ENCODE measurements around the gene CD63. TPM values are rescaled to one million over a fixed set of nuclear protein-coding genes. Genes with fewer than 3 reads are reported as not detected.

Gene CD63
- total RNA-seq, 1 experiment from 2014 or later, result 581 TPM

GRCh38 chr12:55725556-55725955 is 3.3 kb downstream of the CD63 start:
- Mint-ChIP-seq H3K27me3 (ENCODE audit: low read depth) (no peaks in the 10 kb centered on the region; the same call in 1 of the 2 replicates), H3K4me1 (peaks cover 29 to 39% of the 10 kb centered on the region in 2 experiments), H3K9me3 (no peaks in the 10 kb centered on the region; a peak in 1 of 5 replicates), H3K36me3 (ENCODE audit: insufficient read depth in 1 of 3, low read depth in 3 of 3) (peaks cover 21 to 46% (median 46%) of the 10 kb centered on the region in 3 experiments; a peak in 6 of 7 replicates), H3K27ac (peak overlapping the region in 1 of 3 experiments; percentile 62; a peak in 1 of 7 replicates), H3K4me3 (no peak overlapping the region)
- no peak overlapping the region for H3T11ph ChIP-seq (ENCODE audit: low read length)
- no peak overlapping the region for H2BK20ac ChIP-seq (ENCODE audit: low read depth, low read length, poor library complexity, severe bottlenecking)
- H4K8ac ChIP-seq (replicated peaks; ENCODE audit: insufficient read length, low read depth, low read length), result no peak overlapping the region
- no peaks in the 10 kb centered on the region for H4K20me1 ChIP-seq (ENCODE audit: control insufficient read depth, insufficient read depth, insufficient read length)
- H2BK15ac ChIP-seq (ENCODE audit: low read depth, low read length), result no peak overlapping the region
- no peak for TF ChIP-seq CTCF (conservative IDR thresholded peaks at IDR 0.05)
- no peak overlapping the region for H2BK12ac ChIP-seq (ENCODE audit: insufficient read length, low read depth, low read length)
- H2BK120ac ChIP-seq (ENCODE audit: low read depth, low read length, poor library complexity, severe bottlenecking), result no peak overlapping the region
- no peak overlapping the region for H3K18ac ChIP-seq (ENCODE audit: insufficient read length, low read depth, low read length)
- H3K4me2 ChIP-seq (ENCODE audit: insufficient read depth, insufficient read length, low read length), result no peak overlapping the region
- no peaks in the 10 kb centered on the region for H3K9me3 ChIP-seq (ENCODE audit: control insufficient read depth, low read depth, low read length)
- no peak overlapping the region for H3K23ac ChIP-seq (ENCODE audit: insufficient read length, low read depth, low read length)
- whole genome bisulfite sequencing (ENCODE audit: extremely low coverage, insufficient read length, low lambda C conversion rate), result no CpG with 5 or more reads among the region's 3 CpGs
- no peak overlapping the region for H3K14ac ChIP-seq (ENCODE audit: insufficient read depth, low read length)
- H3K79me2 ChIP-seq (ENCODE audit: insufficient read depth, low read length), result peaks cover 7% of the 10 kb centered on the region; the same call in 1 of the 2 replicates
- H3K23me2 ChIP-seq (ENCODE audit: insufficient read length, low read depth, low read length, poor library complexity, severe bottlenecking), result peaks cover 14% of the 10 kb centered on the region
- no peaks in the 10 kb centered on the region for H3K27me3 ChIP-seq (ENCODE audit: insufficient read depth, low read length)
- no peak overlapping the region for H4K91ac ChIP-seq (ENCODE audit: insufficient read length, low read depth, low read length)
- no peak overlapping the region for H3K27ac ChIP-seq (ENCODE audit: insufficient read length, low read depth, low read length)
- no peak overlapping the region for H4K5ac ChIP-seq (ENCODE audit: insufficient read length, low read depth, low read length)
- no peak overlapping the region for H2AK5ac ChIP-seq (ENCODE audit: insufficient read length, low read length)
- H3K4me1 ChIP-seq (ENCODE audit: insufficient read depth, low read length), result peaks cover 3% of the 10 kb centered on the region; the same call in 1 of the 2 replicates
- H2BK5ac ChIP-seq (ENCODE audit: insufficient read length, low read length), result no peak overlapping the region
- H3K79me1 ChIP-seq (ENCODE audit: insufficient read depth, low read depth, low read length, poor library complexity, severe bottlenecking), result peaks cover 7% of the 10 kb centered on the region
- no peak for DNase-seq
- no peak overlapping the region for H2AFZ ChIP-seq (ENCODE audit: low read length)
- no peak overlapping the region for H3K56ac ChIP-seq (ENCODE audit: insufficient read length, low read depth, low read length)
- H3K9ac ChIP-seq (ENCODE audit: extremely low read depth, insufficient read length, low read length), result no peak overlapping the region
- no peak overlapping the region for H3K4ac ChIP-seq (ENCODE audit: low read depth, low read length)

Data from H9 (cell line).